Sigmoid colon (tissue), 7 donors: ENCODE results near the gene THSD7A. TPM values are rescaled to one million over a fixed set of nuclear protein-coding genes. Genes with fewer than 3 reads are reported as not detected.

Experiments
- DNase-seq: peaks from one replicate; pipeline ENCODE4 v3.0.0-alpha.2; 2019
- H3K27ac ChIP-seq, 4 donors: fragments of 200-600 bp; sonication (generic); one replicate each; pipeline ENCODE4 v1.5.1; 2016 to 2019; ENCODE audit warnings: mild to moderate bottlenecking in 1 of 4
- H3K27me3 ChIP-seq, 3 donors: fragments of 200-600 bp; sonication (generic); one replicate each; pipeline ENCODE4 v1.5.1; 2019; ENCODE audit warnings: mild to moderate bottlenecking in 1 of 3
- H3K36me3 ChIP-seq, 4 donors: fragments of 200-600 bp; sonication (generic); one replicate each; pipeline ENCODE4 v1.5.1; 2016 to 2019
- H3K4me1 ChIP-seq, 4 donors: fragments of 200-600 bp; sonication (generic); one replicate each; pipeline ENCODE4 v1.5.1; 2017 to 2019
- H3K4me3 ChIP-seq, 4 donors: fragments of 200-600 bp; sonication (generic); one replicate each; pipeline ENCODE4 v1.5.1; 2017 to 2019; ENCODE audit warnings: mild to moderate bottlenecking in 2 of 4, moderate library complexity in 1 of 4
- H3K9me3 ChIP-seq, 4 donors: fragments of 200-600 bp in 3 of 4; sonication (generic) in 3 of 4; one replicate each; pipeline versions ENCODE4 v1.5.1 to v1.6.1; 2013 to 2019
- CTCF ChIP-seq, 4 experiments: fragments of 450-650 bp in 3 of 4; fragments of 200-600 bp in 1 of 4; IDR thresholded peaks; one replicate each; pipeline ENCODE4 v1.5.1; 2016 to 2019; ENCODE audit warnings: antibody characterized with exemption in 4 of 4, mild to moderate bottlenecking in 3 of 4, moderate library complexity in 2 of 4
- EP300 ChIP-seq, 4 donors: sonication (generic); formaldehyde crosslinking; IDR thresholded peaks; one replicate each; pipeline ENCODE4 v1.6.1; 2017; ENCODE audit warnings: antibody characterized with exemption in 4 of 4
- POLR2A ChIP-seq, 2 donors: fragments of 450-650 bp; IDR thresholded peaks; one replicate each; pipeline ENCODE4 v1.6.1; 2016; ENCODE audit warnings: antibody characterized with exemption in 2 of 2, mild to moderate bottlenecking in 2 of 2, moderate library complexity in 2 of 2
- POLR2AphosphoS5 ChIP-seq, 4 donors: sonication (generic); formaldehyde crosslinking; IDR thresholded peaks; one replicate each; pipeline ENCODE4 v1.6.1; 2017; ENCODE audit warnings: antibody characterized with exemption in 4 of 4
- WGBS, 2 donors: extraction: QIAGEN DNeasy Blood & Tissue Kit; methylation state at CpG; one replicate each; pipeline ENCODE4 v1.1.7; 2013; 5-methylcytosine and 5-hydroxymethylcytosine counted together
- intact Hi-C: fragments of 100-400 bp; cut with DNase I; formaldehyde crosslinking; loops from one replicate; pipeline ENCODE4 v1.15.1; 2023
- polyA plus RNA-seq, 3 donors: library from polyadenylated mRNA; stranded (reverse); fragments of 200-250 nt; gene quantifications; one replicate each; pipeline ENCODE4 v1.2.3, GENCODE V29; 2013
- total RNA-seq, 4 donors: library from RNA; depleted of rRNA; stranded (reverse); fragments of >200 nt; gene quantifications; one replicate each; pipeline ENCODE4 v1.1.0, GENCODE V29; 2016
- donor health status: healthy with polysubstance abuse.
- donor health status: Bipolar disorder and iron deficiency.
- donor health status: healthy.

The THSD7A gene
- total and polyA plus RNA-seq, 7 donors = under 0.01 to 6.9 (median 5.0) TPM

- no peak for TF ChIP-seq CTCF (IDR thresholded peaks at IDR 0.05)
- TF ChIP-seq POLR2A (IDR thresholded peaks at IDR 0.05) = no peak
- no peak for TF ChIP-seq POLR2AphosphoS5 (IDR thresholded peaks at IDR 0.05)
- no peak for TF ChIP-seq EP300 (IDR thresholded peaks at IDR 0.05)
- no peak for DNase-seq
- Histone ChIP-seq H3K4me1 (no peaks in the 10 kb centered on the region), H3K4me3 (no peak overlapping the region), H3K36me3 (no peaks in the 10 kb centered on the region), H3K27ac (no peak overlapping the region), H3K27me3 (no peaks in the 10 kb centered on the region), H3K9me3 (no peaks in the 10 kb centered on the region)
- whole genome bisulfite sequencing, 2 donors = 90 to 91% methylated on average over 4 of the region's 4 CpGs
- intact Hi-C loops = no loop called here
Measured at GRCh38 chr7:11366118-11366517, 465.9 kb downstream of the THSD7A start.

- no peaks in the 10 kb centered on the region for H3K36me3 ChIP-seq
- no peaks in the 10 kb centered on the region for H3K27me3 ChIP-seq
- TF ChIP-seq POLR2AphosphoS5 (IDR thresholded peaks at IDR 0.05) (no peak), CTCF (IDR thresholded peaks at IDR 0.05) (no peak), EP300 (IDR thresholded peaks at IDR 0.05) (no peak), POLR2A (IDR thresholded peaks at IDR 0.05) (no peak)
- H3K27ac ChIP-seq = no peak overlapping the region
- DNase-seq = no peak
- H3K4me1 ChIP-seq = no peaks in the 10 kb centered on the region
- no peak overlapping the region for H3K4me3 ChIP-seq
- intact Hi-C loops = no loop called here
- WGBS, 2 donors = 94 to 96% methylated on average over 1 of the region's 1 CpG
- H3K9me3 ChIP-seq = peaks cover 0 to 2% (median 0%) of the 10 kb centered on the region in 4 donors
Measured at GRCh38 chr7:11358637-11359036, 473.4 kb downstream of the THSD7A start.

GRCh38 chr7:11355399-11356005, 476.5 kb downstream of the THSD7A start:
- Histone ChIP-seq H3K4me3 (no peak overlapping the region), H3K4me1 (no peaks in the 10 kb centered on the region), H3K27ac (no peak overlapping the region), H3K9me3 (peaks cover 0 to 2% (median 1%) of the 10 kb centered on the region in 4 donors), H3K27me3 (no peaks in the 10 kb centered on the region), H3K36me3 (no peaks in the 10 kb centered on the region)
- DNase-seq = no peak
- intact Hi-C loops = no loop called here
- WGBS, 2 donors = 39 to 46% methylated on average over 5 of the region's 5 CpGs
- no peak for TF ChIP-seq CTCF (IDR thresholded peaks at IDR 0.05)
- no peak for TF ChIP-seq EP300 (IDR thresholded peaks at IDR 0.05)
- no peak for TF ChIP-seq POLR2A (IDR thresholded peaks at IDR 0.05)
- no peak for TF ChIP-seq POLR2AphosphoS5 (IDR thresholded peaks at IDR 0.05)

- intact Hi-C loops = no loop called here
- WGBS, 2 donors = 19 to 70% methylated on average over 2 of the region's 2 CpGs
Measured at GRCh38 chr7:11346302-11346701, 485.7 kb downstream of the THSD7A start.

More at GRCh38 chr7:11346302-11346701, 485.7 kb downstream of the THSD7A start:
- Histone ChIP-seq H3K4me3 (no peak overlapping the region), H3K27ac (no peak overlapping the region), H3K27me3 (no peaks in the 10 kb centered on the region), H3K4me1 (peaks cover 0 to 8% (median 0%) of the 10 kb centered on the region in 4 donors), H3K9me3 (peaks cover 0 to 2% (median 0%) of the 10 kb centered on the region in 4 donors), H3K36me3 (no peaks in the 10 kb centered on the region)
- TF ChIP-seq CTCF (IDR thresholded peaks at IDR 0.05) = no peak
- no peak for TF ChIP-seq POLR2AphosphoS5 (IDR thresholded peaks at IDR 0.05)
- TF ChIP-seq EP300 (IDR thresholded peaks at IDR 0.05) = no peak
- TF ChIP-seq POLR2A (IDR thresholded peaks at IDR 0.05) = no peak
- DNase-seq = no peak
